Amygdala (tissue), 56 donors: ENCODE data around the gene KAT6B.

ENCODE experiments used
- DNase-seq, 56 donors: peaks; one replicate each; lab custom pipeline; 2025; lab: John Stamatoyannopoulos, UW

KAT6B gene

GRCh38 chr10:74944205-74944604 lies 117.8 kb downstream of the KAT6B start:
- no peak for DNase-seq

- no peak for DNase-seq
Measured at GRCh38 chr10:74947781-74948401, 121.5 kb downstream of the KAT6B start.

- DNase-seq = no peak
Measured at GRCh38 chr10:74949034-74949832, 122.8 kb downstream of the KAT6B start.

GRCh38 chr10:74949843-74950765 lies 123.7 kb downstream of the KAT6B start:
- DNase-seq = no peak

GRCh38 chr10:74953214-74953613 lies 126.8 kb downstream of the KAT6B start:
- DNase-seq = no peak

- no peak for DNase-seq
Measured at GRCh38 chr10:74955796-74956195, 129.4 kb downstream of the KAT6B start.

GRCh38 chr10:74956555-74957111 lies 130.2 kb downstream of the KAT6B start:
- DNase-seq = no peak

GRCh38 chr10:74957285-74957961 lies 131.0 kb downstream of the KAT6B start:
- DNase-seq = no peak

- no peak for DNase-seq
Measured at GRCh38 chr10:74958316-74958715, 131.9 kb downstream of the KAT6B start.

GRCh38 chr10:74960670-74961069 lies 134.3 kb downstream of the KAT6B start:
- DNase-seq = no peak

GRCh38 chr10:74962517-74962916 lies 136.1 kb downstream of the KAT6B start:
- no peak for DNase-seq

GRCh38 chr10:74963549-74963948 lies 137.1 kb downstream of the KAT6B start:
- no peak for DNase-seq

GRCh38 chr10:74967911-74968666 lies 141.7 kb downstream of the KAT6B start:
- DNase-seq = no peak

GRCh38 chr10:74968667-74969061 lies 142.3 kb downstream of the KAT6B start:
- DNase-seq = no peak

- no peak for DNase-seq
Measured at GRCh38 chr10:74969093-74969492, 142.7 kb downstream of the KAT6B start.

- no peak for DNase-seq
Measured at GRCh38 chr10:74969530-74969929, 143.1 kb downstream of the KAT6B start.

GRCh38 chr10:74973741-74974392 lies 147.5 kb downstream of the KAT6B start:
- no peak for DNase-seq

- DNase-seq = no peak
Measured at GRCh38 chr10:74975758-74976157, 149.4 kb downstream of the KAT6B start.

GRCh38 chr10:74976565-74976964 lies 150.2 kb downstream of the KAT6B start:
- no peak for DNase-seq
